Thyroid gland (tissue), 4 donors: ENCODE measurements around the gene WNT5B.

ENCODE experiments used
- CTCF ChIP-seq, 6 experiments: fragments of 200-600 bp in 3 of 6; fragments of 450-650 bp in 3 of 6; sonication (generic) in 3 of 6; IDR thresholded peaks; one replicate each; pipeline ENCODE4 v1.5.1; 2016 to 2019; ENCODE audit warnings: antibody characterized with exemption in 6 of 6, mild to moderate bottlenecking in 2 of 6, inconsistent platforms in 1 of 6, moderate library complexity in 1 of 6
- POLR2A ChIP-seq, 2 donors: fragments of 450-650 bp; IDR thresholded peaks; one replicate each; pipeline ENCODE4 v1.6.1; 2017; ENCODE audit warnings: antibody characterized with exemption in 2 of 2, mild to moderate bottlenecking in 2 of 2, moderate library complexity in 1 of 2

DNA sequence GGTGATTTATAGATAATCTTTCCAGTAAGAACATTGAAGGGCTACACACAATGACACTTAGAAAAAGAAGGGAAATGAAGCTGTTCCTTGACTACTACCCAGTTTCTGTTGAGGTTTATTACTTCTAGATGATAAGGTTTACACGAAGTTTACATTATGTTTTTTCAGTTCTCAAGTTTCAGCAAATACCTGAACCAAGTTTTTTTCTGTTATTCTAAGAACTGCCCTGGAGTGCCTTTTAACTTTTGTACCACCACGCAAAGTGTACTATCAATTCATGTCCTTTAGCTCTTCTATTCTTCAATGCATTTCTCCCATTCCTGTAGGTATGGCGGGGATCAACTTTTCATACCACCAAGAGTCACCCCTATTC lies 40.5 kb upstream of the WNT5B start:
- TF ChIP-seq CTCF (IDR thresholded peaks at IDR 0.05), result no peak
- no peak for TF ChIP-seq POLR2A (IDR thresholded peaks at IDR 0.05)
